ENCODE measurements around the gene AKAP11.
A peak's percentile ranks its signal among the peaks of the same experiment; 100 is the strongest.

Gene AKAP11

GRCh38 chr13:42345367-42345766 is 73.4 kb downstream of the AKAP11 start:
- peak; percentile 44 for DNase-seq (ENCODE audit: low read depth)
- H3K4me3 ChIP-seq (ENCODE audit: low read depth, low read length), result no peak overlapping the region
- TF ChIP-seq CTCF (IDR thresholded peaks at IDR 0.05; ENCODE audit: insufficient read depth, low read depth, low read length, missing control alignments), result no peak

- no peak for TF ChIP-seq CTCF (IDR thresholded peaks at IDR 0.05; ENCODE audit: insufficient read depth, low read depth, low read length, missing control alignments)
- H3K4me3 ChIP-seq (ENCODE audit: low read depth, low read length), result no peak overlapping the region
- DNase-seq (ENCODE audit: low read depth), result no peak
Measured at GRCh38 chr13:42348576-42348975, 76.6 kb downstream of the AKAP11 start.

- no peak for DNase-seq (ENCODE audit: low read depth)
- no peak for TF ChIP-seq CTCF (IDR thresholded peaks at IDR 0.05; ENCODE audit: insufficient read depth, low read depth, low read length, missing control alignments)
- no peak overlapping the region for H3K4me3 ChIP-seq (ENCODE audit: low read depth, low read length)
Measured at GRCh38 chr13:42350141-42350540, 78.2 kb downstream of the AKAP11 start.

- no peak overlapping the region for H3K4me3 ChIP-seq (ENCODE audit: low read depth, low read length)
- peak; percentile 76 for DNase-seq (ENCODE audit: low read depth)
- TF ChIP-seq CTCF (IDR thresholded peaks at IDR 0.05; ENCODE audit: insufficient read depth, low read depth, low read length, missing control alignments), result peak; percentile 37
Measured at GRCh38 chr13:42354241-42355091, 82.5 kb downstream of the AKAP11 start.

- no peak for DNase-seq (ENCODE audit: low read depth)
Measured at GRCh38 chr13:42355092-42355485, 83.1 kb downstream of the AKAP11 start.

GRCh38 chr13:42355491-42356183 is 83.7 kb downstream of the AKAP11 start:
- H3K4me3 ChIP-seq (ENCODE audit: low read depth, low read length), result no peak overlapping the region
- TF ChIP-seq CTCF (IDR thresholded peaks at IDR 0.05; ENCODE audit: insufficient read depth, low read depth, low read length, missing control alignments), result no peak
- DNase-seq (ENCODE audit: low read depth), result no peak

More at GRCh38 chr13:42355092-42355485, 83.1 kb downstream of the AKAP11 start:
- H3K4me3 ChIP-seq (ENCODE audit: low read depth, low read length), result no peak overlapping the region
- no peak for TF ChIP-seq CTCF (IDR thresholded peaks at IDR 0.05; ENCODE audit: insufficient read depth, low read depth, low read length, missing control alignments)
